GM12878 (cell line): ENCODE measurements around the gene VTCN1. TPM values are rescaled to one million over a fixed set of nuclear protein-coding genes. Genes with fewer than 3 reads are reported as not detected.

ENCODE experiments used
- ATAC-seq: fragments of 200-7000 bp; cut with Tn5 transposase; 3 replicates; pipeline ENCODE4 v1.9.1; 2020; ENCODE audit warnings: mild to moderate bottlenecking, moderate library complexity
- BruUV-seq: library from RNA; stranded (reverse); fragments of 400-500 nt; replicated peaks from 2 replicates; lab custom pipeline; 2021; lab: Mats Ljungman, UMichigan
- CTCF ChIA-PET: fragments of 300-600 bp; sonication (Branson Sonifier 250); formaldehyde crosslinking; extraction: SDS; loops from one replicate; lab custom pipeline; 2021; ENCODE audit warnings: inconsistent platforms; lab: Yijun Ruan, JAX
- POLR2A ChIA-PET: fragments of 350-600 bp; formaldehyde crosslinking; extraction: SDS; loops from one replicate; lab custom pipeline; 2021; ENCODE audit warnings: inconsistent platforms; lab: Charles Lee
- RAD21 ChIA-PET: fragments of 300-600 bp; sonication (Branson Sonifier 250); formaldehyde crosslinking; loops from one replicate; lab custom pipeline; 2023; ENCODE audit warnings: antibody characterized with exemption; ENCODE audit not compliant: unreplicated experiment; lab: Charles Lee
- SMC1A ChIA-PET: fragments of 300-600 bp; sonication (Branson Sonifier 250); formaldehyde crosslinking; loops from one replicate; lab custom pipeline; 2023; ENCODE audit not compliant: unreplicated experiment, uncharacterized antibody; lab: Charles Lee
- DNase-seq: peaks from one replicate; pipeline ENCODE4 v3.0.0-alpha.2; 2011; ENCODE audit warnings: low read depth, low spot score
- FAIRE-seq: peaks from 3 replicates; lab custom pipeline; 2011; peaks lifted over from hg19 to GRCh38; lab: Jason Lieb, UNC
- H2AFZ ChIP-seq: 2 replicates; pipeline ENCODE4 v1.6.0; 2011; ENCODE audit warnings: low read depth, low read length, control low read depth; ENCODE audit not compliant: control insufficient read depth
- H3K27ac ChIP-seq: 2 replicates; pipeline ENCODE4 v1.5.1; 2011; ENCODE audit warnings: control low read depth; ENCODE audit not compliant: control insufficient read depth, insufficient read depth
- H3K27me3 ChIP-seq, 2 experiments: replicated peaks in 1 of 2; 2 replicates each; pipeline versions ENCODE4 v1.6.0 to v1.6.1; 2011; ENCODE audit warnings: low read length in 1 of 2; ENCODE audit not compliant: control insufficient read depth in 2 of 2, insufficient read depth in 2 of 2
- H3K36me3 ChIP-seq, 2 experiments: 2 replicates each; pipeline ENCODE4 v1.5.1; 2011; ENCODE audit warnings: low read length in 1 of 2; ENCODE audit not compliant: control insufficient read depth in 2 of 2, insufficient read depth in 2 of 2
- H3K4me1 ChIP-seq: 2 replicates; pipeline ENCODE4 v1.6.1; 2011; ENCODE audit warnings: mild to moderate bottlenecking, low read length, moderate library complexity, mixed read lengths; ENCODE audit not compliant: control insufficient read depth, insufficient read depth
- H3K4me2 ChIP-seq: 2 replicates; pipeline ENCODE4 v1.6.0; 2011; ENCODE audit warnings: control low read depth; ENCODE audit not compliant: control insufficient read depth, insufficient read depth
- H3K4me3 ChIP-seq: fragments of 200-600 bp; sonication (generic); 2 replicates; pipeline ENCODE4 v1.5.1; 2016
- H3K79me2 ChIP-seq: 2 replicates; pipeline ENCODE4 v1.6.0; 2011; ENCODE audit warnings: low read length; ENCODE audit not compliant: control insufficient read depth, insufficient read depth
- H3K9ac ChIP-seq: 2 replicates; pipeline ENCODE4 v1.8.0; 2011; ENCODE audit warnings: low read length, control low read depth, mixed read lengths; ENCODE audit not compliant: control insufficient read depth, insufficient read depth
- H3K9me3 ChIP-seq: replicated peaks from 3 replicates; pipeline ENCODE4 v1.5.1; 2011; ENCODE audit warnings: mild to moderate bottlenecking, low read length; ENCODE audit not compliant: control insufficient read depth, insufficient read depth
- H4K20me1 ChIP-seq: 2 replicates; pipeline ENCODE4 v1.6.0; 2011; ENCODE audit not compliant: control insufficient read depth, insufficient read depth
- BRCA1 ChIP-seq: IDR thresholded peaks from 2 replicates; pipeline ENCODE4 v1.6.1; 2011; ENCODE audit warnings: low read depth, low read length, improper control_type of control experiment
- CHD4 ChIP-seq: fragments of 200-600 bp; sonication (generic); IDR thresholded peaks from 2 replicates; pipeline ENCODE4 v1.6.1; 2016; ENCODE audit warnings: mild to moderate bottlenecking
- DPF2 ChIP-seq: fragments of 450-650 bp; IDR thresholded peaks from 2 replicates; pipeline ENCODE4 v1.6.1; 2017; ENCODE audit warnings: mild to moderate bottlenecking
- FOS ChIP-seq: IDR thresholded peaks from 3 replicates; pipeline ENCODE4 v1.6.1; 2011; ENCODE audit warnings: borderline replicate concordance; ENCODE audit not compliant: insufficient read length; ENCODE audit errors: extremely low read depth
- HDAC6 ChIP-seq: fragments of 200-600 bp; sonication (generic); IDR thresholded peaks from one replicate; pipeline ENCODE4 v1.8.0; 2017; ENCODE audit warnings: antibody characterized with exemption; ENCODE audit not compliant: unreplicated experiment
- NFXL1 ChIP-seq: fragments of 450-650 bp; IDR thresholded peaks from 2 replicates; pipeline ENCODE4 v1.6.1; 2017; ENCODE audit warnings: antibody characterized with exemption, mild to moderate bottlenecking, borderline replicate concordance
- NKRF ChIP-seq: fragments of 450-650 bp; conservative IDR thresholded peaks from 2 replicates; pipeline ENCODE4 v1.6.1; 2017; ENCODE audit warnings: mild to moderate bottlenecking, moderate library complexity
- PAX8 ChIP-seq: fragments of 450-650 bp; IDR thresholded peaks from 2 replicates; pipeline ENCODE4 v1.6.1; 2017; ENCODE audit warnings: mild to moderate bottlenecking, moderate library complexity
- RAD21 ChIP-seq: IDR thresholded peaks from 2 replicates; pipeline ENCODE4 v1.6.1; 2011; ENCODE audit warnings: mild to moderate bottlenecking, low read depth, low read length, moderate library complexity; ENCODE audit not compliant: insufficient read depth
- RUNX3 ChIP-seq: IDR thresholded peaks from 2 replicates; pipeline ENCODE4 v1.6.1; 2012; ENCODE audit warnings: low read length, inconsistent platforms
- SIN3A ChIP-seq: IDR thresholded peaks from 2 replicates; pipeline ENCODE4 v1.6.1; 2012; ENCODE audit warnings: low read depth, low read length, improper control_type of control experiment
- TAF1 ChIP-seq: IDR thresholded peaks from 2 replicates; pipeline ENCODE4 v1.6.1; 2011; ENCODE audit warnings: mild to moderate bottlenecking, low read depth, low read length, borderline replicate concordance
- ZBTB33 ChIP-seq: fragments of 450-650 bp; IDR thresholded peaks from 2 replicates; pipeline ENCODE4 v1.6.1; 2017; ENCODE audit warnings: mild to moderate bottlenecking
- ZNF687 ChIP-seq: fragments of 450-650 bp; IDR thresholded peaks from 2 replicates; pipeline ENCODE4 v1.6.1; 2017; ENCODE audit warnings: mild to moderate bottlenecking, moderate library complexity
- WGBS: methylation state at CpG from one replicate; pipeline ENCODE4 v1.1.6; 2016; ENCODE audit warnings: low lambda C conversion rate; ENCODE audit not compliant: insufficient replicate concordance, insufficient coverage; ENCODE audit errors: missing lambda C conversion rate; 5-methylcytosine and 5-hydroxymethylcytosine counted together
- in situ Hi-C: fragments of 300-500 bp; cut with MboI; formaldehyde crosslinking; loops from 9 replicates; pipeline ENCODE4 v1.14.3; 2018; ENCODE audit warnings: mixed read lengths
- intact Hi-C: fragments of 100-400 bp; cut with micrococcal nuclease; formaldehyde crosslinking; loops from one replicate; pipeline ENCODE4 v1.14.2; 2022; ENCODE audit not compliant: unreplicated experiment
- polyA plus RNA-seq, 11 experiments: library from polyadenylated mRNA; depleted of rRNA in 4 of 11; unstranded in 6 of 11; stranded (reverse) in 5 of 11; fragments of >200 nt; fragmentation: Nextera tagmentation in 4 of 11; fragmentation: Illumina TruSeq in 1 of 11; extraction: Ambion mirVana in 4 of 11; extraction: Trizol in 1 of 11; gene quantifications; 1 replicate in 1 of 11; 2 replicates in 10 of 11; pipeline versions ENCODE4 v1.2.1 to v1.2.3, GENCODE V29; 2011 to 2016; ENCODE audit warnings: inconsistent platforms in 2 of 11, missing spikeins in 2 of 11, low read depth in 1 of 11
- total RNA-seq, 4 experiments: library from RNA; depleted of rRNA in 3 of 4; stranded (reverse); fragments of >200 nt in 3 of 4; fragmentation: Illumina TruSeq in 1 of 4; extraction: Trizol in 1 of 4; gene quantifications; 2 replicates each; pipeline versions ENCODE4 v1.2.1 to v1.2.3, GENCODE V29; 2013 to 2021

Gene VTCN1
- total and polyA plus RNA-seq, 10 of the 15 experiments (the other 5 are each of a cell fraction or from before 2014, with no cell fraction given) = not detected

GRCh38 chr1:117205368-117205767, 5.4 kb downstream of the VTCN1 start (continued):
- TF ChIP-seq TAF1 = no peak
- no peak for TF ChIP-seq PAX8
- no peak for TF ChIP-seq NKRF
- TF ChIP-seq BRCA1 = no peak
- TF ChIP-seq NFXL1 = no peak

- FAIRE-seq (no peak), ATAC-seq (no peak), DNase-seq (no peak)
- BruUV-seq = no TSS peak
- intact Hi-C loops (no loop called here), in situ Hi-C loops (no loop called here)
- Histone ChIP-seq H3K9me3 (no peaks in the 10 kb centered on the region), H3K36me3 (no peaks in the 10 kb centered on the region), H4K20me1 (no peaks in the 10 kb centered on the region; the same call in 1 of the 2 replicates), H3K9ac (no peak overlapping the region), H3K79me2 (no peaks in the 10 kb centered on the region), H3K4me2 (no peak overlapping the region), H3K27me3 (no peaks in the 10 kb centered on the region; a peak in 2 of 4 replicates), H3K4me3 (no peak overlapping the region), H3K4me1 (no peaks in the 10 kb centered on the region), H3K27ac (no peak overlapping the region), H2AFZ (no peak overlapping the region)
- ChIA-PET RAD21 (no interaction called here), SMC1A (interaction anchor here (0.8 kb wide), 1 partner anchor 9 kb away, joined by 3 read pairs; the partner anchor contains the start of gene VTCN1), CTCF (interaction anchor here (1.3 kb wide), 1 partner anchor 10 kb away, joined by 3 read pairs; no protein-coding TSS in a partner anchor), POLR2A (no interaction called here)
- WGBS = 0% methylated on average over 1 of the region's 1 CpG
- no peak for TF ChIP-seq ZNF687
- no peak for TF ChIP-seq FOS
- TF ChIP-seq CHD4 = no peak
- TF ChIP-seq HDAC6 = no peak
- no peak for TF ChIP-seq DPF2
- TF ChIP-seq RUNX3 = no peak
- TF ChIP-seq RAD21 = no peak
- TF ChIP-seq ZBTB33 = no peak
- no peak for TF ChIP-seq SIN3A
Measured at GRCh38 chr1:117201808-117202207, 8.9 kb downstream of the VTCN1 start.
